Measurements from ENCODE around the gene SMIM13.

- no peak for TF ChIP-seq EZH2 (IDR thresholded peaks at IDR 0.05)
- no peak for TF ChIP-seq CTCF (IDR thresholded peaks at IDR 0.05 in 2 of 3, conservative IDR thresholded peaks at IDR 0.05 in 1 of 3; ENCODE audit: borderline replicate concordance in 1 of 3, insufficient read depth in 1 of 3, low read depth in 2 of 3, low read length in 2 of 3)
- no peak for TF ChIP-seq MAX (IDR thresholded peaks at IDR 0.05)
- no peak for TF ChIP-seq POLR2A (IDR thresholded peaks at IDR 0.05; ENCODE audit: borderline replicate concordance, extremely low read depth, insufficient read depth, insufficient read length)
- no peak for TF ChIP-seq SIN3A (IDR thresholded peaks at IDR 0.05; ENCODE audit: low read depth)
- TF ChIP-seq POLR2AphosphoS5 (IDR thresholded peaks at IDR 0.05; ENCODE audit: low read depth, low read length) = no peak
- no peak for TF ChIP-seq EZH2phosphoT487 (IDR thresholded peaks at IDR 0.05; ENCODE audit: borderline replicate concordance)
- TF ChIP-seq JUND (IDR thresholded peaks at IDR 0.05) = no peak
Observed at GRCh38 chr6:11122380-11122779, 28.7 kb downstream of the SMIM13 start.

Data from HCT116 (cell line).